Progenitor cell of endocrine pancreas (in vitro differentiated cells): ENCODE results near the gene ANKRD24. TPM values are rescaled to one million over a fixed set of nuclear protein-coding genes. Genes with fewer than 3 reads are reported as not detected.
A peak's percentile ranks its signal among the peaks of the same experiment; 100 is the strongest.
"Not testable (repeated sequence)": the region's sequence is repeated elsewhere in the genome, so short reads cannot be mapped to it uniquely, and the experiment has no call there.

Experiments
- DNase-seq: peaks from one replicate; pipeline ENCODE4 v3.0.0; 2021; ENCODE audit warnings: low spot score; ENCODE audit not compliant: unreplicated experiment
- H3K27ac Mint-ChIP-seq: 2 replicates; pipeline ENCODE4 v1.8.0; 2021; ENCODE audit warnings: mild to moderate bottlenecking, moderate library complexity, mixed read lengths
- H3K27me3 Mint-ChIP-seq: 2 replicates; pipeline ENCODE4 v1.8.0; 2021; ENCODE audit warnings: mixed read lengths
- H3K36me3 Mint-ChIP-seq: 2 replicates; pipeline ENCODE4 v1.8.0; 2022; ENCODE audit warnings: mixed read lengths; ENCODE audit not compliant: insufficient read depth
- H3K4me1 Mint-ChIP-seq: 2 replicates; pipeline ENCODE4 v1.8.0; 2021; ENCODE audit warnings: low read depth, mixed read lengths
- H3K4me3 Mint-ChIP-seq: 2 replicates; pipeline ENCODE4 v1.8.0; 2021; ENCODE audit warnings: low read depth, mild to moderate bottlenecking, moderate library complexity, mixed read lengths
- H3K9me3 Mint-ChIP-seq: 2 replicates; pipeline ENCODE4 v1.8.0; 2021; ENCODE audit warnings: low read depth, mixed read lengths
- CTCF ChIP-seq: fragments of 200-600 bp; sonication (generic); IDR thresholded peaks from one replicate; pipeline ENCODE4 v1.5.0; 2021; ENCODE audit warnings: antibody characterized with exemption, mild to moderate bottlenecking; ENCODE audit not compliant: unreplicated experiment
- total RNA-seq: library from RNA; stranded (reverse); gene quantifications from 2 replicates; pipeline ENCODE4 v1.2.1, GENCODE V29; 2021

Gene ANKRD24
- total RNA-seq, 1 donor from 2014 or later: 1.6 TPM

- H3K4me1 Mint-ChIP-seq: peaks cover 11% of the 10 kb centered on the region
- no peak overlapping the region for H3K4me3 Mint-ChIP-seq
- peaks cover 3% of the 10 kb centered on the region for H3K27me3 Mint-ChIP-seq
- no peak for DNase-seq
- no peaks in the 10 kb centered on the region for H3K9me3 Mint-ChIP-seq
- no peaks in the 10 kb centered on the region for H3K36me3 Mint-ChIP-seq
- TF ChIP-seq CTCF: no peak
- H3K27ac Mint-ChIP-seq: no peak overlapping the region
These were observed 30.9 kb upstream of the ANKRD24 start for GRCh38 chr19:4151623-4152022.

DNA sequence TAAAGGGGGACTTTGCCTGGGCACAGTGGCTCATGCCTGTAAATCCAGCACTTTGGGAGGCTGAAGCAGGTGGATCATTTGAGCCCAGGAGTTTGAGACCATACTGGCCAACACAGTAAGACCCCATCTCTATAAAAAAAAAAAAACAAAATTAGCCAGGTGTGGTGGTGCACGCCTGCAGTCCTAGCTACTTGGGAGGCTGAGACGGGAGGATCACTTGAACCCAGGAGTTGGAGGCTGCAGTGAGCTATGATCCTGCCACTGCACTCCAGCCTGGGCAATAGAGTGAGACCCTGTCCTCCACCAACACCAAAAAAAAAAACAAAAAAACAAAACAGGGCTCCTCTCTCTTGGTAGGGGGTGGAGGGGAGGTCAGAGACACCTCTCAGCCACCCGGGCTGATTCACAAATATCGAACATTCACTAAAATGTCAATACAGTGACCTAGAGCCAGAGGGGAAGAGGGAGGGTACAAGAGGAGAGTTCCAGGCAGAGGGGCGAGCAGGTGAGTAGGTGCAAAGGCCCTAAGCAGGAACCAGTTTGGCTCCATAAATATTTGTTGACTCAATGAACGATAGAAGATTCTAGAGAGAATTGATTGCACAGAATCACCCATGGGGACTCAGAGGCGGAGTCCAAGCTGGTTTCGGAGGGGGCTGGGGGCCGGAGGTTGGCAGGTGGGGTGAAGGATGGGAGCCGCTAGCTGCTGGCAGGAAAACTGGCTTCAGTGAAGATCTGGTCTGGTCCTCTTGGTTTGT, 30.1 kb upstream of the ANKRD24 start:
- Mint-ChIP-seq H3K4me1 (peaks cover 10% of the 10 kb centered on the region), H3K4me3 (no peak overlapping the region), H3K9me3 (no peaks in the 10 kb centered on the region), H3K27ac (peak overlapping the region; percentile 77), H3K36me3 (no peaks in the 10 kb centered on the region), H3K27me3 (peaks cover 3% of the 10 kb centered on the region)
- DNase-seq: no peak
- TF ChIP-seq CTCF: no peak

DNA sequence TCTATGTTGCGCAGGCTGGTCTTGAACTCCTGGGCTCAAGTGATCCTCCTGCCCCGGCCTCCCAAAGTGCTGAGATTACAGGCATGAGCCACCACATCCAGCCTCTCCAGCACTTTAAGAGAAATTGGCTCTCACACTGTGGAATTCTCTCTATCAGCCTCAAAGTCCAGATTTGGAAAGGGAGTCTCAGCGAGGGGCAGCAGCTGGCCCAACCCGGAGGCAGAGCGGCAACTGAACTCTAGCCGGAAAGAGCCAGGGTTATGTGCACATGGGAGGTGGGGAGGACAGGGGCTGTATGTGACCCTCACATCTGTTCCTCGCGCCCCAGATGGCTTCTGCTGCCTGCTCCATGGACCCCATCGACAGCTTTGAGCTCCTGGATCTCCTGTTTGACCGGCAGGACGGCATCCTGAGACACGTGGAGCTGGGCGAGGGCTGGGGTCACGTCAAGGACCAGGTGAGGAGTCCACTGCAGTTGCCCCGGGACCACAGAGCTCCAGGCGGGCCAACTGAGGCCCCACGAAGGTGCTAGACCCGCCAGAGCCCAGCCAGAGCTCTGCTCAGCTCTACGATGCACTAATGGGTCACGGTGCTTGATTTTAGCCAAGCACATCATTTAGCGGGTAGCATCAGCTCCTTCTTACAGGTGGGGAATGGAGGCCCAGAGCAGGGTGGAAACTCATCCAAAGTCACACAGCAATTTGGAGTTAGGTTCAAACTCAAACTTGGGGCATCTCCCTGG, 27.7 kb upstream of the ANKRD24 start:
- Mint-ChIP-seq H3K4me3 (no peak overlapping the region), H3K36me3 (no peaks in the 10 kb centered on the region), H3K27ac (peak overlapping the region; percentile 20), H3K27me3 (no peaks in the 10 kb centered on the region), H3K4me1 (peaks cover 10% of the 10 kb centered on the region), H3K9me3 (no peaks in the 10 kb centered on the region)
- DNase-seq: no peak
- no peak for TF ChIP-seq CTCF

DNA sequence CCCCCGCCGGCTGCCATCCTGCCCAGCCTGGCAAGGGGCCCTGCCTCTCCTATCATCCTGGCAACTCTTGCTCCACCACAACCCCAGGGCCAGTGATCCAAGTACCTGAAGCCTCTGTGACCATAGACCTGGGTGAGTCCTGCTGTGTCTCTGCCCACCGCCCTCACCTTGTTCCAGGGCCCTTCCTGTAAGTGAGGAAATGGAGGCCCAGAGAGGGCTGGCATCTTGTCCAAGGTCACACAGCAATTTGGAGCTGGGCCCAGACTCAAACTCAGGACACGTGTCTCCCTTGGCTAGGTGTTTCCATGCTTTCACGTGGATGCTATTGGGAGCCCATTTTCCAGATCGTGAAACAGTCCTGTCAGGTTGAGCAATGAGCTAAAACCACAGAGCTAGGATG, 25.3 kb upstream of the ANKRD24 start:
- no peak overlapping the region for H3K4me3 Mint-ChIP-seq
- H3K9me3 Mint-ChIP-seq: no peaks in the 10 kb centered on the region
- H3K27ac Mint-ChIP-seq: no peak overlapping the region
- H3K36me3 Mint-ChIP-seq: no peaks in the 10 kb centered on the region
- DNase-seq: no peak
- H3K4me1 Mint-ChIP-seq: peaks cover 10% of the 10 kb centered on the region
- no peak for TF ChIP-seq CTCF
- no peaks in the 10 kb centered on the region for H3K27me3 Mint-ChIP-seq

- H3K36me3 Mint-ChIP-seq, H3K4me3 Mint-ChIP-seq, H3K9me3 Mint-ChIP-seq, H3K27me3 Mint-ChIP-seq, H3K4me1 Mint-ChIP-seq, H3K27ac Mint-ChIP-seq, DNase-seq: not testable (repeated sequence)
These were observed 24.5 kb upstream of the ANKRD24 start for GRCh38 chr19:4157971-4158370.
